NCI-H187 (cell line): ENCODE measurements around the gene BATF.

ENCODE experiments used
- DNase-seq, 2 experiments: peaks; one replicate each; lab custom pipeline; 2025; lab: John Stamatoyannopoulos, UW

BATF gene

DNA sequence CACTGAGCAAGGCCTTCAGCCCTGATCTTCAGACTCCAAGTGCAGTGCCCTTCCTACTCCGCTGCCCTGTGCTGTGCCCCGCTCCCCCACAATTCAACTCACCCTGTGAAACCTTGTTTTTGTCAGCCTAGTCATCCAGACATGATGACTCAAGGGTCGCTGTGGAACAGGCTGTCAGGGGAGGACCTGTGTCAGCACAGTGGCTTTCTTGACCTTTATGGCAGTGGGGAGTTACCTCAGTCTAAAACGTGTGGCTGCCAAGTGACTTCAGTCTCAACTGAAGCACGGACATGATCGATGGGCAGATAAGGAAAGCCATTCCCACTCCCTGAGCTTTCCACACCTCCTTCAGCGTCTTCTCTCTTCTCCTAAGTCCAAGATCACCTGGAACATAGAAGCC lies 39.8 kb downstream of the BATF start:
- DNase-seq: no peak

DNA sequence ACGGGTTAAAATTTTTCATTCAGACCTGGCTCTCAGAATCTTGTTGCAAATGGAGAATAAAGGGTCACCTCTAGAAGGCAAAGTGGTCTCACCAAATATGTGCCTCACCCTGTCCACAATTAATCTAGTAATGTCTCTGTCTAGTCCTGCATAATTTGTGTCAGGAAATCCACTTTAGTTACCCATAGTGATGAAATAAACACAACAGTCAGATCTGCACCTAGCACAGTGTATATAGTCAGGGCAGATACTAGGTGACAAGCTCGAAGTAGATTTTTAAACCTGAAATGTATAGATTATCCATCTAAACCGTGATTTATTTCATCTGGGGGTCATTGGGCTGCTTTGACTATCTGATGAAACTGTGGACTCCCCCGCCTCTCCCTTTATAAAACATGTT lies 40.2 kb downstream of the BATF start:
- no peak for DNase-seq

DNA sequence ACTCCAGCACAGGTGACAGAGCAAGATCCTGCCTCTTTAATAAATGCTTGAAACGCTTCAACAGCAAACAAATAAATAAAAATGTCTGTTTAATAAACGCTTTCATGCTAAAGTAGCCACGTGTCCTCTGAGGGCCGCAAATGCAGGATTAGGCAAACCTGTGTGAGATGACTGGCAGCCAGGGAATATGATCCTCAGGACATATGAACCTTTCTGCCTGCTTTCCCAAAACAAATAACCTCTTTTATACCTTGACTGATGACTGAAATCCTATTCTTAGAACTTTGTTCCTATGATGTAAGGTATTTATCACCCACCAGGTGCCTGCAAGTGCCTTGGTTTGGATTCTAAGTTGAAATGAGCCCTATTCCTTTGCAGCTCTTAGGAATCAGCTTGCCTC lies 41.7 kb downstream of the BATF start:
- DNase-seq: no peak

DNA sequence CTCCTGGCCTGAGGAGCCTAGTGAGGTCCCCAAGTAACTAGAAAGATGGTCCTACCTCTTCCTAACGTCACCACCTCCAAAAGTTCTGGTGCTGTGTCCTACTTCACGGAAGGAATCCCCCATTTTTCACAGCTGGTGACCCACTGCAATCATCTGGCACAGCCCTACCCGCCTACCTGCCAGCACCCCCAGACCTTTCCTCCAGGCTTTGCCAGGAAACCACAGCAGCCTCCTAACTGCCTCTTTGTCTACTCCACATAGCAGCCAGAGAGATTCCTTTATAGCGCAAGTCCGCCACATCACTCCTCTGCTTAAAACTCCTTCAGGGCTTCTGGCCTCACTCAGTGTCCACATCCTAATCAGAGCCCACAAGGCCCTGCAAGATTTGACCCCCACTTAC lies 42.8 kb downstream of the BATF start:
- DNase-seq: no peak

DNA sequence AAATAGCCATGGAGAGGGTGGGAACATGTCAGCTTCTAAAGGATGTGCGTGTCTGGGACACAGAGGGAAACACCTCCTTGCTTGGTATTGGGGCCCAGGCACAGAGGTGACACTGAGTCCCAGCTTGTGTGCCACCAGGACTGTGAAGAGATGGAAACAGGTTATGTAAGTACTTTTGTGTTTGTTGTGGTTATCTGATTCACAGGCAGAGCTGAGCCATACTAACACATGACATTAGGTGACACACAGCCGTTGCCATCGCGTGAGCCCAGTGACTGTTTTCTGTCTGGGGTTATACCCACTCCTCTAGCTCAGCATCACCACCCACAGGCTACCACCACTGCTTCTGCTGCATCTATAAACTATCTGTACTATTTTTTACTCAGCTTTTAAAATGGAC lies 44.1 kb downstream of the BATF start:
- DNase-seq: no peak

DNA sequence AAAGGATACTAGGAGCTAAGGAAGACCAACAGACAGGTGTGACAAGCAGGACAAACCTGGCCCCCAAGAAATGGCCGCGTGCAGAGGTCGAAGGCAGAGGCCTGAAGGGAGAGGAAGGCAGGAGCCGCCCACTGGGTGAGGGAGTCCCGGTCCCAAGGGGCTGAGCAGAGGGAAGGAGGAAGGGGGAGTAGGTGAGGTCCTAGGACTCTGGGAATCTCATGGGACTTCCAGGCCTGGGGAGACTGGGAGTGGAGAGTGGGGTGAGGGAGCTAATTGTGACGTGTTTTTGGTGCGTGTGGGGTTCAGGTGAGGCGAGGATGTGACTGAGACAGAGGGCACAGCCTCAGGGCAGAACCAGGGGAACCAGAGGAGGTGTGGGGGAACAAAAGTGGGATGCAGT lies 44.5 kb downstream of the BATF start:
- no peak for DNase-seq

DNA sequence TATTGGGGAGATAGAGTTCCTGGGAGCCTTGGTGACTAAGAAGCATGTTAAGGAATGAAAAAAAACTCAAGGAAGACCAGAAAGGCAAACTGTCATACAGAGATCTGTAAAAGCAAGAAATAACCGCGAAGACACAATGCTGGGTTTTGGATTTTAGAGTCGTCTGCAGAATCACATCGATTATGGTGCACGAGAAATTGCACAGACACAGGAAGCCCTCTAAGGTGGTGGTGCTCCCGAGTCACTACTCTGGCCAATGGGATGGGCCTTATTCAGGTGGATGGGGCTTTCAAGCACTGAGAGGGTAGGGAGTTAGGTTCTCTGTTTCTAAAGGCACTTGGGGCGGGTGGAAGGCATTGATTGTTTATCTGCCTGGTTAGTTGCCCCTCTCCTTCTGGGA lies 45.9 kb downstream of the BATF start:
- no peak for DNase-seq

DNA sequence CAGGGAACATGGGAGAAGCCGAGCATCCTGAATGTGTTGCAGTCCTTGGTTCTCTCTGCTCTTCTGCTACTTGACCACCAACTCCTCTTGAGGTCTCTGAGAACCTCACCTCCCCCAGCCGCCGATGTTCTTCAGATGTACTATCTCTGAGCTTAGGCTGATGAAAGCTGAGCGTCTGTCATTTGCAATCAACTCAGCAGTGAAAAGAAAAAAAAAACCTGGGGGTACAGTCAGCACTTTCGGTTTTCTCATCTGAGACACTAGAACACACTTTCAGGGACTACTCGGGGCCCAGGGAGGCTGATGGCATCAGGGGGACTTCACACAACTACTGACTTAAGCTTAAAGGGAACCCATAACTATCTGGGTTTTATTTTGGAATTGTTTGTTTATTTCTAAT lies 46.5 kb downstream of the BATF start:
- DNase-seq: no peak

DNA sequence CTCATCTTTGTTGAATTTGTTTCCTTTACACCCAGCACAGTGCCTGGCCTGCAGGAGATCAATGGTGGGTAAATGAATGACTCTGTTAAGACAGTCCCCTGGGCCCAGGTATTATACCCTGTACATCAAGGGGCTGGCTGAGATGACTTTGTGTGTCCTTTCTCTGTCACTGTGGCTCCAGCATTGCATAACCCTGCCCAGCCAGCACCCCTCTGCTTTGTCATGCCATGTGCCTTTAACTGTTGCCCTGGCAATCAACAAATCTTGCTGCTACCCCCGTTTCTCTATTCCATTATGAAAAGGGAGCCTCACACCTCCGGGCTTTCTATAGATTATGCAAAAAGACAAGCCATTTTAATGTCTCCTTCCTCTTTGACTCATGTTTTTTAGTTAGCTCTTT lies 48.5 kb downstream of the BATF start:
- DNase-seq: no peak

DNA sequence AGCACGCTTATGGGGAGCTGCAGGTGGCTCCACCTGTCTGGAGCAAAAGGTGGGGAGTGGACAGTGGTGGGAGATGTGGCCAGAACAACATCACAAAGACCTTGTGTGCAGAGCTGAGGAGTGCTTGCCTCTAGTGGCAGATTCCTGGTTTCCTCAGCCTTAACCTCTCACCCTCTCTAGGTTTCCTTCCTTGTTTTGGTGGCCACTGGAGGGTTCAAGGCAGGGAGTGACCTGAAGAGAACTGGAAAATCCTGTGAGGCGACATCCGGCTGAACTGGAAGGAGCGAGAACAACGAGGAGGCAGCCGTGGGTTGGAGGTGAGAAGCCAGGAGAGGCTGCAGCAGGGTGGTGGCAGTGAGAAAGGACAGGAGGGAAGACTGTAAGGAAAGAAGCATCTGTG lies 49.8 kb downstream of the BATF start:
- DNase-seq: no peak

DNA sequence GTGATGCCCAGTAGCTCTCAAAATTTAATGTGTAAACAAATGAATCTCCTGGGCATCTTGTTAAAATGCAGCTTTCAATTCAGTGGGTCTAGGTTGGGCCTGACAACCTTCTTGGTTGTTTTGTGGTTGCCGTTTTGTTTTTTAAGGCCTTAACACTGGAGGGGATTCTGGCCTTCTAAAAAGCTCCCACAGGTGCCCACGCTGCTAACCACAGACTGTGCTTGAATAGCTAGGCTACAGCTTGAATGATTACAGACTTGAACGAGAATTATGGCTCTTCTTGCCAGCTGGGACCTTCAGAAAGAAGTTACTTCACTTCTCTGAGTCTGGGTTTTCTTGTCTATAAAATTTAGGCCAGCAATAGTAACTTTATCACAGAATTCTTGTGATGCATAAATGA lies 54.8 kb downstream of the BATF start:
- no peak for DNase-seq

DNA sequence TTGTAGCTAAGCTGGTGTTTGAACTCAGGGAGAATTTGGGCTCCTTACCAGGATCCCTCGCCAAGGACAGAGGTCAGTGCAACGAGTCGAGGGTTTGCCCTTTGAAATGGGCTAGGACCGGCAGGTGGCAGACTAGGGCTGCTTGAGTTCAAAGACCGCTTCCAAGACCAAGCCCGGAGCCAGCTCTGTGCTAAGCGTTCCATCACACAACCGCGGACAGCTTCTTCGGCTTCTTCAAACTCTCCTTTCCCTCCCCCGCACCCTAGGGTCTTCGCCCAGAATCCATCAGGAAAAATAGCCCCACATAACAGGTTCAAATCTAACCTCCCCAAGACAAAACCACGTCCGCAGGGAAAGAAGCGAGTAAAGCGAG lies 55.4 kb downstream of the BATF start:
- peak; percentile 31 to 58 for DNase-seq

DNA sequence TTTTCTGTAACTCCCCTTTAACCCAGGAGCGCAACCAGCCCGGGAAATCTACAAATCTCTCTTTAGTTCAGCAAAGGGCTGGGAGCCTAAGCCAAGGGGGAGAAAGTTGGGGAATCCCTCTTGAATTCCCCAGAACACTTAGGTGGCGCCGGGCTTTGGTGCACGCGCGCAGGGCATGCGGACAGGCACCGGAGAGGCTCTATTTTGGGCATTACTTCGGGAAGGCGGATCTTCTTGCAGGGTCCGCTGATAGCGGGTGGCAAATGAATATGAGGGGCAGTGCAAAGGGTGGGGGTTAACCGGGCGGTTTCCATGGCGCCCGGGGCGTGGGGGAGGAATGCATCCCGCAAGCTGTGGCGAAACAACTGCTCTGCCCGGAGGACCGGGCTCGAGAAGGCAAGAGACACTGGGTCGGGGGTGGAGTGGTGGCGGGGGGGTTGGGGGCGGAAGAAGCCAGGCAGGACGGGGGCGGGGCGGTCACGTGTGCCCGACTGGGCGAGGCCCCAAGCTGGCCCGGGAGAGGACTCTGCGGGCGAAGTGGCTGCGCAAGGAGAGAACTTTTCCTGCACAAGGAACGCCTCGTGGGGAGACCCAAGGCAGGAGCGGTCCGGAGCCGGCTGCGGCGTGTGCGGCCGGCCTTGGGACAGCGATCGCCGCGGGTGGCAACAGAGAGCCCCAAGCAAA lies 56.0 kb downstream of the BATF start, which contains the start of gene FLVCR2:
Gene FLVCR2 (plus strand): TSS at position 519 of the 684 bp plus-strand sequence. CDS start 353 bp downstream, outside the sequence.
- DNase-seq: peak in 1 of 2 experiments; percentile 38

DNA sequence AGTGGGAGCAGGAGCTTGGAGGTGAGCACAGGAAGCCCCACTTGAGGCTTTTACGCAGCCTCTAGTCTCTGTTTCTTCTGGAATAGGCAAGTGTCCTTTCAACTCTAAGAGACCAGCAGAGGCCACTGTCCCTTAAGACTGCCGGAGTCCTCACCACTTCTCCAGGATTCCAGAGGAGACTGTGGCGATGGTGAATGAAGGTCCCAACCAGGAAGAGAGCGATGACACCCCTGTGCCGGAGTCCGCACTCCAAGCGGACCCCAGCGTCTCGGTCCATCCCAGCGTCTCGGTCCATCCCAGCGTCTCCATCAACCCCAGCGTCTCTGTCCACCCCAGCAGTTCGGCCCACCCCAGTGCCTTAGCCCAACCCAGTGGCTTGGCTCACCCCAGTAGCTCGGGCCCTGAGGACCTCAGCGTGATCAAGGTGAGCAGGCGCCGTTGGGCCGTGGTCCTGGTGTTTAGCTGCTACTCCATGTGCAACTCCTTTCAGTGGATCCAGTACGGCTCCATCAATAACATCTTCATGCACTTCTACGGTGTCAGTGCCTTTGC lies 56.6 kb downstream of the BATF start:
- no peak for DNase-seq

DNA sequence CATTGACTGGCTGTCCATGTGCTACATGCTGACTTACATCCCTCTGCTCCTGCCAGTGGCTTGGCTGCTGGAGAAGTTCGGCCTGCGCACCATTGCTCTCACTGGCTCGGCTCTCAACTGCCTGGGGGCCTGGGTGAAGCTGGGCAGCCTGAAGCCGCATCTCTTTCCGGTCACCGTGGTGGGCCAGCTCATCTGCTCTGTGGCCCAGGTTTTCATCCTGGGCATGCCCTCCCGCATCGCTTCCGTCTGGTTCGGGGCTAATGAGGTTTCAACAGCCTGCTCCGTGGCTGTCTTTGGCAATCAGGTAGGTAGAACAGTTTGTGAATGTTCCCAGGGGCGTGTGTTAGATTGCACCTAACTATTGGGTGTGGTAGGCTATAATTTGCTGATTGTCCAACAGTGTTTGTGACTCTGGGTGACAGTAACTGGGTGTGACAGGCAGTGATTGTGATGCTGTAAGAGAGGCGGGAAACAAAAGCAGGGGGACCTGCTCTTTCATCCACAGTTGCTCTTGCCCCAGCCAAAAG lies 57.1 kb downstream of the BATF start:
- DNase-seq: no peak

DNA sequence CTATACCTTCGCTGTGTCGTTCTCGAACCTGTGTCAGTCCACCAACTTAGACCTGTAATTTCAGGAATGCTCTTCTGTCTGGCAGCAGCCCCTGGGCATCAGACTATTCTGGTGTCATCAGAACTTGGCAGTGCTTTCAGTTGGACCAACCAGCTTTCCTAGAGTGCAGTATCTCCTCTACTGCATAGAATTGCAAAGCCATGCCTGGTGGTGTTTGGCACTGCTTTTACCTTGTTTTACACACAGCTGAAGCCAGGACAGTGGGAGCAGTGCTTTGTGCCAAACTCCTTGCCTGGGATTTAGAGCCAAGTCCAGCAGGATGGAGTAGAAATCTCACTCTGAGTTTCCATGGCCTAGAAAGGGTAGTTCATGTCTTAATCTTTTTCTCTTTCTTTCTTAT lies 57.6 kb downstream of the BATF start:
- DNase-seq: no peak

DNA sequence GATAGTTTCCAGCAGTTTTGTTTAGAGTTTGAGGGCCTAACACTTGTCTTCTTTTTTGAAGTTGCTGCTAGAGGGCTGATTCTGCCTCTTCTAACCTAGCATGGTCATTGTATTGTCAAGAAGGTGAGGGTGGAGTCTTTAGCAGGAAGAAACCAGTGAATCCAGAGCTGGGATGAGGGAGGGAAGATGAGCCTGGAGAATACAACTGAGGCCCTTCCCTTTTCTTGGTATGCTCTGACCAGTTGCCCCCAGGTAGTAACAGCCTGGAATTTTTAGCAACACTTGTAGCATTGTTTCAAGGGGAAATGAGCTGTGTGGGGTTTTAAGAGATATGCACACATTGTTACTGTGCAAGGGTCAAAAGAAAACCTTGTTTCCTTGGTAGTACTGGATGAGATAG lies 65.1 kb downstream of the BATF start:
- no peak for DNase-seq

DNA sequence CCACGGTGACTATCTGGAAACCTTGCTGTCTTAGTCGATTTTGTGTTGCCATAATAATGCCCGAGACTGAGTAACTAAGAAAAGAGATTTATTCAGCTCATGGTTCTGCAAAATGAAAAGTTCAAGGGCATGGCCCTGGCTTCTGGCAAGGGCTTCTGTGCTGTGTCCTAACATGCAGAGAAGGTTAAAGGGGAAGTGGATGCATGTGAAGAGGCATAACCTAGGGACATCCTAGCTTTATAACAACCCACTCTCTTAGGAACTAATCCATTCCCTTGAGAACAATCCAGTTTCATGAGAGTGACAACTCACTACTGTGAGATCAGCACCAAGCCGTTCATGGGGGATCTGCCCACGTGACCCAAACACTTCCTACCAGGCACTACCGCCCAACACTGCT lies 67.7 kb downstream of the BATF start:
- DNase-seq: no peak

DNA sequence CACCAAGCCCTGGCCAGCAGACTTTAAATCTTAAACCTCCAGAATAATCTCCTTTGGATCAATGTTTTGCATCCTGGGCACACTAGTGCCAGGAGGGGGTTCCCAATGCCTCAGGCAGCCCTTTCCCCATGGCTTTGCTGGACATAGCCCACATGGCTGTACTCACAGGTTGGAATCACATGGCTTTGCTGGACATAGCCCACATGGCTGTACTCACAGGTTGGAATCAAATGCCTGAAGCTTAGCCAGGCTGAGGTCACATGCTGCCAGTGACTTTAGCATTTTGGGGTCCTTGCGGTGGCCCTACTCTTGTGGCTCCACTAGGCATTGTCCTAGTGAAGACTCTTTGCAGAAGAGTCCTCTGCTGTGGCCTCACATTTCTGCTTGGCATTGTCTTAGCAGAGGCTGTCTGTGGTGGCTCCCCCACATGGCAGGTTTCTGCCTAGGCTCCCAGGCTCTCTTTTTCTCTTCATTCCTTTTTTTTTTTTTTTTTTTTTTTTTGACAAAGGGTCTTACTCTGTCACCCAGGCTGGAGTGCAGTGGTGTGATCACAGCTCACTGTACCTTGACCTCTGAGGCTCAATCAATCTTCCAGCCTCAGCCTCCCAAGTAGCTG lies 69.2 kb downstream of the BATF start:
- no peak for DNase-seq

DNA sequence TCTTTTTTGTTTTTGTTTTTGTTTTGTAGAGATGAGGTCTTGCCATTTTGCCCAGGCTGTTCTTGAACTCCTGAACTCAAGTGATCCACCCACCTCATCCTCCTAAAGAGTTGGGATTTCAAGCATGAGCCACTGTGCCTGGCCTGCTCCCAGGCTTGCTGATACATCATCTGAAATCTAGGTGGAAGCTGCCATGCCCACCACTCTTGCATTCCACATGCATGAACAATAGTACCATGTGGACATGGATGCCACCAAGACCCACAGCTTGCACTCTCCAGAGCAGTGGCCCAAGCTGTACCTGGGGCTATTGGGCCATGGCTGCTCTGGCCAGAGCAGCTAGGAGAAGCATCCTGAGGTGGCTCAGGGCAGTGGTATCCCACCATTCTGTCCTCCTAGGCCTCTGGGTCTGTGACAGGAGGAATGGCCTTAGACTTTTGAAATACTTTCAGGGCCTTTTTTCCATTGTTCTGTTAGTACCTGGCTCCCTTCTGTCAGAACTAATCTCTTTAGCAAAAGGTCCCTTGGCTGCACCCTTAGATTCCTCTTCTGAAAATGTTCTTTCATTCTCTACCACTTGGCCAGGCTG lies 69.8 kb downstream of the BATF start:
- DNase-seq: no peak

DNA sequence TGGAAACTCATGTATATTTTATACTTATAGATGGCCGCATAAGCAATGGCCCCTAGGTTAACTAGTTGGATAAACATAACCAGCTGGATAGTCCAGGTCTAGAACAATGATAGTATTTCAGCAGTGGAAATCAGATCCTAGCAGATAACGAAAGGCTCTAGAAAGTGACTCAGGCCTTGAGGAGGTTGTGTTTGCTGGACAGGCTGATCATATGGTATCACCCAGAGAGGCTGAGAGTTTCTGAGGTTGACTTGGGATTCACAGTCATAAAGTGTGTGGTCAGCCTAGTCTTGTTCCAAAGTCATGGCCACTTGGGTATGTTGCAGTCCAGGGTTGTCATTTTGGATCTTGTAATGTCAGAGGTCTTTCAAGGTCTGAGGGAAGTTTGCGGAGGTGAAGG lies 73.0 kb downstream of the BATF start:
- no peak for DNase-seq
